ENCODE data around the gene WDR46.

DNA sequence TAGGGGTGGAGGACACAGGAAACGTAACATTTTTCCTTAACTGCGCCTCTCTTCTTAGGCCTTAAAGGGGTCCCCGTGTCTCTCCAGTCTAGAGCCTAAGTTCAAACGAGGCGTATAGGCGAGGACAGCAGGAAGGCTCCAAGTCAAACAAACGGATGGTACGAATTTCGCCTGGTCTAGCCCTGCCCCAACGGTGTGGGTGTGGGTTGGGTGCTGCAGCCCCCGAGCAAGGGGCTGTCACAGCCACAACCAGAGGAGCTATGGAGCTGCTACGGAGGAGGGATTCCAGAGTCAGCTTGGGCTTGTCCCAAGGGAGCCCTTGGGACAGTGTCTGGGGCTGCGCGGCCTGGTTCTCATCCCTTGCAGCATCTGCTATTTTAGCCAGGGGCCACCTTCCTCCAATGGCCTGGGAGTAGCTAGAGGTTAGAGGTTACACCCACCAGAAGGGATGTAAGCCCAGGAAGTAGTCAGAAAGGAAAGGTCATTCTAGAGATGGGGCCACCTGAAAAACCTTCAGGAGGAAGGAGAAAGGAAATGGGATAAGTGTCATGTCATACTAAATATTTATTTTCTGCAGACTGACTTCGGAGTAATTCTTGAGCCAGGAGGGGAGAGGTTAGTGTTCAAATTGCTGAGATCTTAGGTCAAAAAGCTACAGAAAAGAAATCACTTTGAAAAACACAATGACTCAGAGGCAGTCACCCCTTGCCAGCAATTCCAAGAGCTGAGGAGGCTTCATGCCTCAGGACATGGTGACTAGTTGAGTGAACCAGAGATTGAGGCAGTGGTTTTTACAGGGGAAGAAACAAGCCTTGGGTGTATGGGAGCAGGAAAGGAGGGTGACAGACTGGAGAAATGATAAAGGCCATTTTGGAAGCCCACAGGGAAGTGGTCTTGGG is 39.1 kb downstream of the WDR46 start:
- TF ChIP-seq, protein P1, sequence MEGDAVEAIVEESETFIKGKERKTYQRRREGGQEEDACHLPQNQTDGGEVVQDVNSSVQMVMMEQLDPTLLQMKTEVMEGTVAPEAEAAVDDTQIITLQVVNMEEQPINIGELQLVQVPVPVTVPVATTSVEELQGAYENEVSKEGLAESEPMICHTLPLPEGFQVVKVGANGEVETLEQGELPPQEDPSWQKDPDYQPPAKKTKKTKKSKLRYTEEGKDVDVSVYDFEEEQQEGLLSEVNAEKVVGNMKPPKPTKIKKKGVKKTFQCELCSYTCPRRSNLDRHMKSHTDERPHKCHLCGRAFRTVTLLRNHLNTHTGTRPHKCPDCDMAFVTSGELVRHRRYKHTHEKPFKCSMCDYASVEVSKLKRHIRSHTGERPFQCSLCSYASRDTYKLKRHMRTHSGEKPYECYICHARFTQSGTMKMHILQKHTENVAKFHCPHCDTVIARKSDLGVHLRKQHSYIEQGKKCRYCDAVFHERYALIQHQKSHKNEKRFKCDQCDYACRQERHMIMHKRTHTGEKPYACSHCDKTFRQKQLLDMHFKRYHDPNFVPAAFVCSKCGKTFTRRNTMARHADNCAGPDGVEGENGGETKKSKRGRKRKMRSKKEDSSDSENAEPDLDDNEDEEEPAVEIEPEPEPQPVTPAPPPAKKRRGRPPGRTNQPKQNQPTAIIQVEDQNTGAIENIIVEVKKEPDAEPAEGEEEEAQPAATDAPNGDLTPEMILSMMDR (IDR thresholded peaks at IDR 0.05; ENCODE audit: insufficient read depth, low read depth, low read length) = no peak
- TF ChIP-seq EZH2 (IDR thresholded peaks at IDR 0.05; ENCODE audit: insufficient read depth, low read length) = no peak
